ENCODE measurements around the gene PPM1L. TPM values are rescaled to one million over a fixed set of nuclear protein-coding genes. Genes with fewer than 3 reads are reported as not detected.

The PPM1L gene
- total and polyA plus RNA-seq, 2 experiments from 2014 or later: 1.2 to 12.6 TPM

DNA sequence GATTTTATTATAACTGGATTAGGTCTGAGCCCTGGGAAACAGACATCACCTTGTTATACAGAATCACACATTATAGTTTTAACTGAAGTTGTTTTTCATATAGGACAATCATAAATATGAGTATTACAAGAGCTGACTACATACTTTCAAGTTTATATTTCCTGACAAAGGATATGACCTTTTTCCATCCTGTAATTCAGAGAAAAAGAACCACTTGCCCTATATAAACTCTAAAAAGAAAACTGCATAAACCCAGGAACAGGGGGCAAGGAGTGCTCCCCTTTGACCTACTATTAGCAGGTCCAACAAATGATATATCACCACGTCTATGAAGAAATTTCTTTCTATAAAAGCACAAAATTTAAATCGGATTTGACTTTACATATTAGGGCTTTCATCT is 328.2 kb downstream of the PPM1L start:
- Histone ChIP-seq H3K36me3 (no peaks in the 10 kb centered on the region), H3K9me3 (ENCODE audit: low read depth) (no peaks in the 10 kb centered on the region), H3K27me3 (no peaks in the 10 kb centered on the region), H3K4me3 (no peak overlapping the region), H3K27ac (no peak overlapping the region), H3K4me1 (ENCODE audit: low read depth) (no peaks in the 10 kb centered on the region)
- TF ChIP-seq, protein P1, sequence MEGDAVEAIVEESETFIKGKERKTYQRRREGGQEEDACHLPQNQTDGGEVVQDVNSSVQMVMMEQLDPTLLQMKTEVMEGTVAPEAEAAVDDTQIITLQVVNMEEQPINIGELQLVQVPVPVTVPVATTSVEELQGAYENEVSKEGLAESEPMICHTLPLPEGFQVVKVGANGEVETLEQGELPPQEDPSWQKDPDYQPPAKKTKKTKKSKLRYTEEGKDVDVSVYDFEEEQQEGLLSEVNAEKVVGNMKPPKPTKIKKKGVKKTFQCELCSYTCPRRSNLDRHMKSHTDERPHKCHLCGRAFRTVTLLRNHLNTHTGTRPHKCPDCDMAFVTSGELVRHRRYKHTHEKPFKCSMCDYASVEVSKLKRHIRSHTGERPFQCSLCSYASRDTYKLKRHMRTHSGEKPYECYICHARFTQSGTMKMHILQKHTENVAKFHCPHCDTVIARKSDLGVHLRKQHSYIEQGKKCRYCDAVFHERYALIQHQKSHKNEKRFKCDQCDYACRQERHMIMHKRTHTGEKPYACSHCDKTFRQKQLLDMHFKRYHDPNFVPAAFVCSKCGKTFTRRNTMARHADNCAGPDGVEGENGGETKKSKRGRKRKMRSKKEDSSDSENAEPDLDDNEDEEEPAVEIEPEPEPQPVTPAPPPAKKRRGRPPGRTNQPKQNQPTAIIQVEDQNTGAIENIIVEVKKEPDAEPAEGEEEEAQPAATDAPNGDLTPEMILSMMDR (IDR thresholded peaks at IDR 0.05; ENCODE audit: low read depth, low read length): no peak
- no peak for DNase-seq (ENCODE audit: low read depth in 1 of 2, low spot score in 1 of 2)

DNA sequence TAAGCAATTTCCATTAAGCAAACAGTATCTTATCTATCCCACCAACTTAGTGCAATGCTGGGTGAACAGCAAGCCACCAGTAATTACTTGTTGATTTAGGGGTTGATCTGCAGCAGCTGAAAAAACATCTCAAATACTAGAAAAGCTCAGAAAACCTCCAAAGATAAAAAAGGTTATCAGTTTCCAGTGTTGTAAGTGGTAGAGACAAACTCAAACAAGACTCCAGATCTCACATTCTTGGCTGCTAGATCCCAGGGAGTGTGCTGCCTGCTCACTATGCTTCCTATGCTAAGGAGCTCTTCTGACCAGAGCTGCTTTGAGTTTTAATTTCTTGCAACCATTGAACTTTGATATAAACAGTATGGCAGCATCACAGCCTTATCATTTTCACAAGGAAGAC is 337.9 kb downstream of the PPM1L start:
- H3K4me3 ChIP-seq: no peak overlapping the region
- no peaks in the 10 kb centered on the region for H3K36me3 ChIP-seq
- TF ChIP-seq, protein P1 (IDR thresholded peaks at IDR 0.05; ENCODE audit: low read depth, low read length): no peak
- H3K4me1 ChIP-seq (ENCODE audit: low read depth): peaks cover 6% of the 10 kb centered on the region
- no peak overlapping the region for H3K27ac ChIP-seq
- peak in 1 of 2 donors; percentile 21 for DNase-seq (ENCODE audit: low read depth in 1 of 2, low spot score in 1 of 2)
- no peaks in the 10 kb centered on the region for H3K27me3 ChIP-seq
- no peaks in the 10 kb centered on the region for H3K9me3 ChIP-seq (ENCODE audit: low read depth)

DNA sequence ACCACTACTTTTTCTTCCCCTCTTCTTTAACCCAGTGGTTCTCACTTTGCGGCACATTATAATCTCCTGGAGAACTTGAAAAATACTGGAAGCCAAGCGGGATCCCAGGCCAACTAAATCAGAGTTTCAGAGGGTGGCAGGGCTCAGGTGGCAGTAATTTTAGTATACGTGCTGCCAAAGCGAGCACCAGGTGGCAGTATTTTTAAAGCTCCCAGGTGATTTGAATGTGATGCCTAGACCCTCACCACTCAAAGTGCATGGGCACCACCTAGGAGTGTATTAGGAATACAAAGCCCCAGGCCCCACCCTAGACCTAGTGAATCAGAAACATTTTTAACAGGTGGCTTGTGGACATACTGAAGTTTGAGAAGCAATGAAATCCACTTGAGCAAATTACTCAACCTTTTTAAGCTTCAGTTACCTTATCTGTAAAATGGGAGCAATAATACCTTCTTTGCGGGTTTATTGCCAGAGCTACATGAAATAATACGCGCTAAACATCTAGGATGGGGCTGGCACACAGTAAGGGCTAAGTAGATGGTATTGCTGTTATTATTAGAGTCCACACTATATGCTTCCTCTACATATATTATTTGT is 340.8 kb downstream of the PPM1L start:
- Histone ChIP-seq H3K4me3 (no peak overlapping the region), H3K27me3 (no peaks in the 10 kb centered on the region), H3K27ac (no peak overlapping the region), H3K9me3 (ENCODE audit: low read depth) (no peaks in the 10 kb centered on the region), H3K4me1 (ENCODE audit: low read depth) (peaks cover 17% of the 10 kb centered on the region), H3K36me3 (no peaks in the 10 kb centered on the region)
- TF ChIP-seq, protein P1 (IDR thresholded peaks at IDR 0.05; ENCODE audit: low read depth, low read length): peak; percentile 32
- peak; percentile 6 to 29 for DNase-seq (ENCODE audit: low read depth in 1 of 2, low spot score in 1 of 2)

DNA sequence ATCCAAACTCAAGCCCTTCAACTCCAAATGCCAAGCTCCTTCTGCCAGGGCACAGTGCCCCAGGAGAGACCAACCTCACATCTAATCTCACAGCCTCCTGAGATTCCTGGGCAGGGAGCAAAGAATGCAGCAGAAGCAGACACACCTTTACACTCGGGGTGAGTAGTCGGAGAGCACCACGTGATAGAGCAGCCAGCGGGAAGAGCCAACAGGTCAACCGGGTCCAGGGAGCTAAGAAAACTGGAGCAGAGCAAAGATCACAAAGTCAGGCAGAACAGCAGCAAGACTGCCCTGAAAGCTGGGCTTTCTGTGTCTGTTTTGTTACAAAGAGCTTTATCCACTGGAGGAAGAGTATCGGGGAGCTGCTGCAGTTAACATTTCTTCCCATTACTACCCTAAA is 345.0 kb downstream of the PPM1L start:
- Histone ChIP-seq H3K27ac (peak overlapping the region; percentile 55), H3K4me1 (ENCODE audit: low read depth) (peaks cover 16% of the 10 kb centered on the region), H3K36me3 (no peaks in the 10 kb centered on the region), H3K9me3 (ENCODE audit: low read depth) (no peaks in the 10 kb centered on the region), H3K4me3 (no peak overlapping the region), H3K27me3 (peaks cover 19% of the 10 kb centered on the region)
- DNase-seq (ENCODE audit: low read depth in 1 of 2, low spot score in 1 of 2): no peak
- TF ChIP-seq, protein P1 (IDR thresholded peaks at IDR 0.05; ENCODE audit: low read depth, low read length): no peak

DNA sequence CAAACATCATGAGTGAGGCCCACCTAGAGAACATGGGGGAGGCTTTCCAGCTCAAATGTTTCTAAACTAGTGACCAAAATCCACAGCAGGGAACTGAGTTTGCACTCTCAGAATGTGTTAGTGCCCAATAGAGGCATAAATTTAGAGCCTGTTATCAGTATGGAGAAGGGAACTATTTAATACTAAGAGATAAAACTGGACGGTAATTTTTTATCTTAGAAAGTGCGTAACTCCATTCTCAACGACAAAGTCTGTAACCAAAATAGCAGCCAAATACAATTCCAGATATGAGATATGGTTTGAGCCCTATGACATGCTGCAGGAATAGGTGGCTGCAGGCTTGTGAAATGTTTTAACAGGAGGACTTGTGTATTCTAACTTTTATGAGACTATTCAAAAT is 345.6 kb downstream of the PPM1L start:
- Histone ChIP-seq H3K4me1 (ENCODE audit: low read depth) (peaks cover 16% of the 10 kb centered on the region), H3K9me3 (ENCODE audit: low read depth) (no peaks in the 10 kb centered on the region), H3K36me3 (no peaks in the 10 kb centered on the region), H3K4me3 (no peak overlapping the region), H3K27ac (peak overlapping the region; percentile 55), H3K27me3 (peaks cover 19% of the 10 kb centered on the region)
- TF ChIP-seq, protein P1 (IDR thresholded peaks at IDR 0.05; ENCODE audit: low read depth, low read length): no peak
- no peak for DNase-seq (ENCODE audit: low read depth in 1 of 2, low spot score in 1 of 2)
